ENCODE data around the gene PLCB1.

- TF ChIP-seq POLR2A (IDR thresholded peaks at IDR 0.05; ENCODE audit: extremely low read depth, insufficient read length) (no peak), CTCF (IDR thresholded peaks at IDR 0.05; ENCODE audit: low read depth, low read length) (no peak), MAX (IDR thresholded peaks at IDR 0.05; ENCODE audit: low read depth, low read length) (no peak), MYC (IDR thresholded peaks at IDR 0.05; ENCODE audit: low read depth, low read length) (no peak)
Observed at GRCh38 chr20:8212286-8212685, 80.2 kb downstream of the PLCB1 start.
